Lung (tissue), 12 donors: ENCODE data around the gene CHSY1. TPM values are rescaled to one million over a fixed set of nuclear protein-coding genes. Genes with fewer than 3 reads are reported as not detected.

Source experiments
- ATAC-seq: fragments of 200-7000 bp; cut with Tn5 transposase; one replicate; pipeline ENCODE4 v1.9.1; 2020; ENCODE audit warnings: moderate number of reproducible peaks; ENCODE audit not compliant: insufficient read depth, low FRiP score
- DNase-seq, 3 donors: peaks; one replicate each; pipeline ENCODE4 v3.0.0-alpha.2; 2013 to 2017
- H3K27ac ChIP-seq, 2 donors: one replicate each; pipeline ENCODE4 v1.5.1; 2013; ENCODE audit warnings: mild to moderate bottlenecking in 2 of 2, moderate library complexity in 2 of 2, control low read depth in 1 of 2, inconsistent platforms in 1 of 2, low read depth in 1 of 2, low read length in 1 of 2
- H3K27me3 ChIP-seq, 3 donors: one replicate each; pipeline ENCODE4 v1.5.1; 2013; ENCODE audit warnings: low read length in 2 of 3; ENCODE audit not compliant: control insufficient read depth in 3 of 3, insufficient read depth in 3 of 3
- H3K36me3 ChIP-seq, 4 donors: one replicate each; pipeline ENCODE4 v1.5.1; 2013; ENCODE audit warnings: low read length in 4 of 4, mild to moderate bottlenecking in 1 of 4, moderate library complexity in 1 of 4; ENCODE audit not compliant: control insufficient read depth in 4 of 4, insufficient read depth in 4 of 4
- H3K4me1 ChIP-seq, 5 donors: one replicate each; pipeline ENCODE4 v1.5.1; 2013; ENCODE audit warnings: low read length in 5 of 5, mild to moderate bottlenecking in 2 of 5, moderate library complexity in 1 of 5; ENCODE audit not compliant: control insufficient read depth in 5 of 5, insufficient read depth in 5 of 5
- H3K4me3 ChIP-seq: one replicate; pipeline ENCODE4 v1.5.1; 2013; ENCODE audit warnings: mild to moderate bottlenecking, control low read depth, moderate library complexity
- H3K9ac ChIP-seq, 2 donors: one replicate each; pipeline ENCODE4 v1.5.1; 2013; ENCODE audit warnings: low read length in 2 of 2, control low read depth in 1 of 2; ENCODE audit not compliant: insufficient read depth in 1 of 2
- H3K9me3 ChIP-seq, 4 donors: one replicate each; pipeline ENCODE4 v1.5.1; 2013; ENCODE audit warnings: low read length in 3 of 4, mild to moderate bottlenecking in 1 of 4, moderate library complexity in 1 of 4; ENCODE audit not compliant: control insufficient read depth in 4 of 4, insufficient read depth in 3 of 4
- CTCF ChIP-seq: IDR thresholded peaks from 2 replicates; pipeline ENCODE4 v1.5.1; 2012; ENCODE audit warnings: mild to moderate bottlenecking; ENCODE audit errors: control extremely low read depth, extremely low read depth
- WGBS, 2 donors: extraction: QIAGEN DNeasy Blood & Tissue Kit; methylation state at CpG; one replicate each; pipeline ENCODE4 v1.1.7; 2013; 5-methylcytosine and 5-hydroxymethylcytosine counted together
- polyA plus RNA-seq, 2 donors: library from polyadenylated mRNA; stranded (reverse); fragments of 200-250 nt; gene quantifications; one replicate each; pipeline ENCODE4 v1.2.1, GENCODE V29; 2013
- total RNA-seq, 2 donors: library from RNA; depleted of rRNA in 1 of 2; stranded (reverse); fragments of >200 nt in 1 of 2; gene quantifications; one replicate each; pipeline ENCODE4 v1.2.1, GENCODE V29; 2014 to 2021
- donor health status: control.
- donor health status: control.
- donor health status: Bipolar disorder and iron deficiency.
- donor health status: healthy.
- donor health status: DM: yes; HTN: yes; CAD: no.

The CHSY1 gene
- total and polyA plus RNA-seq, 4 donors = 11.8 to 52.2 (median 30.4) TPM

- TF ChIP-seq CTCF = no peak
- Histone ChIP-seq H3K9ac (no peak overlapping the region), H3K27me3 (no peaks in the 10 kb centered on the region), H3K4me1 (peaks cover 0 to 24% (median 8%) of the 10 kb centered on the region in 5 donors), H3K4me3 (no peak overlapping the region), H3K36me3 (no peaks in the 10 kb centered on the region), H3K27ac (no peak overlapping the region), H3K9me3 (peaks cover 0 to 3% (median 0%) of the 10 kb centered on the region in 4 donors)
- ATAC-seq (no peak), DNase-seq (no peak)
- 88 to 94% methylated on average over 6 of the region's 6 CpGs for WGBS, 2 donors
Measured at GRCh38 chr15:101156061-101156460, 95.8 kb downstream of the CHSY1 start.

GRCh38 chr15:101153801-101154656 lies 97.8 kb downstream of the CHSY1 start:
- H3K36me3 ChIP-seq = no peaks in the 10 kb centered on the region
- TF ChIP-seq CTCF = no peak
- ATAC-seq (no peak), DNase-seq (no peak)
- H3K4me1 ChIP-seq = peaks cover 0 to 12% (median 2%) of the 10 kb centered on the region in 5 donors
- H3K4me3 ChIP-seq = no peak overlapping the region
- H3K27me3 ChIP-seq = no peaks in the 10 kb centered on the region
- 93% methylated on average over 18 to 19 of the region's 19 CpGs for WGBS, 2 donors
- no peak overlapping the region for H3K27ac ChIP-seq
- H3K9ac ChIP-seq = no peak overlapping the region
- H3K9me3 ChIP-seq = peaks cover 0 to 3% (median 0%) of the 10 kb centered on the region in 4 donors

GRCh38 chr15:101152914-101153313 lies 98.9 kb downstream of the CHSY1 start:
- Histone ChIP-seq H3K4me1 (peaks cover 0 to 16% (median 0%) of the 10 kb centered on the region in 5 donors), H3K36me3 (no peaks in the 10 kb centered on the region), H3K9me3 (peaks cover 0 to 3% (median 0%) of the 10 kb centered on the region in 4 donors), H3K4me3 (no peak overlapping the region), H3K27ac (no peak overlapping the region), H3K9ac (no peak overlapping the region), H3K27me3 (no peaks in the 10 kb centered on the region)
- no peak for TF ChIP-seq CTCF
- no peak for ATAC-seq
- WGBS, 2 donors = 68 to 80% methylated on average over 10 of the region's 10 CpGs
- DNase-seq = no peak
